H1 (cell line): ENCODE measurements around the gene HS3ST6.

Experiments
- BACH1 ChIP-seq: IDR thresholded peaks from 2 replicates; pipeline ENCODE4 v1.6.1; 2012; ENCODE audit warnings: low read length, improper control_type of control experiment
- CBX5 ChIP-seq: fragments of 300-800, 300-1000 bp; sonication (generic); IDR thresholded peaks from 2 replicates; pipeline ENCODE4 v1.7.1; 2016; ENCODE audit warnings: antibody characterized with exemption, low read length, low read depth
- CHD2 ChIP-seq: IDR thresholded peaks from 2 replicates; pipeline ENCODE4 v1.6.1; 2012; ENCODE audit warnings: low read length, improper control_type of control experiment
- EGR1 ChIP-seq: IDR thresholded peaks from 2 replicates; pipeline ENCODE4 v1.6.1; 2011; ENCODE audit warnings: low read depth, low read length, borderline replicate concordance
- EP300 ChIP-seq, 2 experiments: IDR thresholded peaks; 1 replicate in 1 of 2; 2 replicates in 1 of 2; pipeline ENCODE4 v1.6.1; 2011 to 2012; ENCODE audit warnings: low read depth in 2 of 2, low read length in 2 of 2, mild to moderate bottlenecking in 2 of 2, borderline replicate concordance in 1 of 2, inconsistent platforms in 1 of 2, moderate library complexity in 1 of 2
- POLR2A ChIP-seq, 2 experiments: IDR thresholded peaks; 1 replicate in 1 of 2; 2 replicates in 1 of 2; pipeline ENCODE4 v1.6.1; 2011; ENCODE audit warnings: low read depth in 2 of 2, low read length in 2 of 2, mild to moderate bottlenecking in 2 of 2; ENCODE audit errors: control extremely low read depth in 1 of 2
- RAD21 ChIP-seq, 2 experiments: IDR thresholded peaks in 1 of 2; conservative IDR thresholded peaks in 1 of 2; 2 replicates each; pipeline ENCODE4 v1.6.1; 2011; ENCODE audit warnings: low read depth in 2 of 2, low read length in 2 of 2, improper control_type of control experiment in 1 of 2, inconsistent platforms in 1 of 2, mild to moderate bottlenecking in 1 of 2, moderate library complexity in 1 of 2
- SIN3A ChIP-seq, 2 experiments: IDR thresholded peaks in 1 of 2; conservative IDR thresholded peaks in 1 of 2; 2 replicates each; pipeline ENCODE4 v1.6.1; 2011 to 2012; ENCODE audit warnings: low read length in 2 of 2, improper control_type of control experiment in 1 of 2, low read depth in 1 of 2, mild to moderate bottlenecking in 1 of 2
- SP4 ChIP-seq: IDR thresholded peaks from 2 replicates; pipeline ENCODE4 v1.6.1; 2012; ENCODE audit warnings: low read length, inconsistent platforms
- SRF ChIP-seq: IDR thresholded peaks from 2 replicates; pipeline ENCODE4 v1.6.1; 2011; ENCODE audit warnings: mild to moderate bottlenecking, low read depth, low read length, moderate library complexity
- TF ChIP-seq, protein P1 (sequence below), 3 experiments: IDR thresholded peaks; 1 replicate in 2 of 3; 2 replicates in 1 of 3; pipeline versions ENCODE4 v1.5.1 to v1.6.1; 2011; ENCODE audit warnings: low read length in 3 of 3, mild to moderate bottlenecking in 3 of 3, inconsistent platforms in 2 of 3, low read depth in 1 of 3, moderate library complexity in 1 of 3; ENCODE audit not compliant: insufficient read depth in 1 of 3; ENCODE audit errors: control extremely low read depth in 1 of 3
- TF ChIP-seq, protein P2 (sequence below): IDR thresholded peaks from 2 replicates; pipeline ENCODE4 v1.6.1; 2011; ENCODE audit warnings: low read depth, mild to moderate bottlenecking, low read length; ENCODE audit not compliant: insufficient read depth

DNA sequence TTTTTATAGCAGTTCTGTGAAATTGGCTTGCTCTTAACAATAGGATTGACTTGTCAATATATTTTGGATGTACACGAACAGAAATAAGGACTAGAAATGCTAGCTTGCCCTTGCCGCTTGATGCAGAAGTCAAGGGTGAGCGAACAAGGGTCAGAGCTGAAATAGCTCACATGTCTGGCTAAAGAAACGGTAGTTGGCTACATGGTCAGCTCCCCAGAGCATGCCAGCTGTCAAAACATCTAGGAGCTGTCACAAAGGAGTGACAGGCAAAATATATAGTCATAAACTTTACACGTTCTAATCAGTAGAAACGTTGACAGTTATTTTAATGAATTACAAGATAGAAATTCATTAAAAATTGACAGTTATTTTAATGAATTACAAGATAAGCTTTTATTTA lies 43.4 kb downstream of the HS3ST6 start:
- TF ChIP-seq POLR2A (IDR thresholded peaks at IDR 0.05; ENCODE audit: control extremely low read depth in 1 of 2, low read depth in 2 of 2, low read length in 2 of 2) (no peak), SIN3A (conservative IDR thresholded peaks at IDR 0.05 in 1 of 2, IDR thresholded peaks at IDR 0.05 in 1 of 2; ENCODE audit: low read depth in 1 of 2, low read length in 2 of 2) (no peak), CHD2 (no peak), SP4 (no peak), EGR1 (no peak), BACH1 (no peak), EP300 (IDR thresholded peaks at IDR 0.05; ENCODE audit: borderline replicate concordance in 1 of 2, low read depth in 2 of 2, low read length in 2 of 2) (no peak), RAD21 (IDR thresholded peaks at IDR 0.05 in 1 of 2, conservative IDR thresholded peaks at IDR 0.05 in 1 of 2; ENCODE audit: low read depth in 2 of 2, low read length in 2 of 2) (no peak), CBX5 (no peak), SRF (no peak)
- TF ChIP-seq, protein P1, sequence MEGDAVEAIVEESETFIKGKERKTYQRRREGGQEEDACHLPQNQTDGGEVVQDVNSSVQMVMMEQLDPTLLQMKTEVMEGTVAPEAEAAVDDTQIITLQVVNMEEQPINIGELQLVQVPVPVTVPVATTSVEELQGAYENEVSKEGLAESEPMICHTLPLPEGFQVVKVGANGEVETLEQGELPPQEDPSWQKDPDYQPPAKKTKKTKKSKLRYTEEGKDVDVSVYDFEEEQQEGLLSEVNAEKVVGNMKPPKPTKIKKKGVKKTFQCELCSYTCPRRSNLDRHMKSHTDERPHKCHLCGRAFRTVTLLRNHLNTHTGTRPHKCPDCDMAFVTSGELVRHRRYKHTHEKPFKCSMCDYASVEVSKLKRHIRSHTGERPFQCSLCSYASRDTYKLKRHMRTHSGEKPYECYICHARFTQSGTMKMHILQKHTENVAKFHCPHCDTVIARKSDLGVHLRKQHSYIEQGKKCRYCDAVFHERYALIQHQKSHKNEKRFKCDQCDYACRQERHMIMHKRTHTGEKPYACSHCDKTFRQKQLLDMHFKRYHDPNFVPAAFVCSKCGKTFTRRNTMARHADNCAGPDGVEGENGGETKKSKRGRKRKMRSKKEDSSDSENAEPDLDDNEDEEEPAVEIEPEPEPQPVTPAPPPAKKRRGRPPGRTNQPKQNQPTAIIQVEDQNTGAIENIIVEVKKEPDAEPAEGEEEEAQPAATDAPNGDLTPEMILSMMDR (IDR thresholded peaks at IDR 0.05; ENCODE audit: control extremely low read depth in 1 of 3, insufficient read depth in 1 of 3, low read depth in 1 of 3, low read length in 3 of 3) = no peak
- TF ChIP-seq, protein P2, sequence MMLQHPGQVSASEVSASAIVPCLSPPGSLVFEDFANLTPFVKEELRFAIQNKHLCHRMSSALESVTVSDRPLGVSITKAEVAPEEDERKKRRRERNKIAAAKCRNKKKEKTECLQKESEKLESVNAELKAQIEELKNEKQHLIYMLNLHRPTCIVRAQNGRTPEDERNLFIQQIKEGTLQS = no peak
